Stimulated activated CD4-positive, alpha-beta T cell treated with anti-CD3 and anti-CD28 coated beads, Interleukin-15, amount 100 ng/mL, for 1 hour (primary cell): Measurements from ENCODE around the gene ERF.
A peak's percentile ranks its signal among the peaks of the same experiment; 100 is the strongest.

ENCODE experiments used
- DNase-seq, 2 donors: peaks; one replicate each; pipeline ENCODE4 v3.0.0-alpha.2; 2020; ENCODE audit warnings: low read depth in 1 of 2, low spot score in 1 of 2

Gene ERF

DNA sequence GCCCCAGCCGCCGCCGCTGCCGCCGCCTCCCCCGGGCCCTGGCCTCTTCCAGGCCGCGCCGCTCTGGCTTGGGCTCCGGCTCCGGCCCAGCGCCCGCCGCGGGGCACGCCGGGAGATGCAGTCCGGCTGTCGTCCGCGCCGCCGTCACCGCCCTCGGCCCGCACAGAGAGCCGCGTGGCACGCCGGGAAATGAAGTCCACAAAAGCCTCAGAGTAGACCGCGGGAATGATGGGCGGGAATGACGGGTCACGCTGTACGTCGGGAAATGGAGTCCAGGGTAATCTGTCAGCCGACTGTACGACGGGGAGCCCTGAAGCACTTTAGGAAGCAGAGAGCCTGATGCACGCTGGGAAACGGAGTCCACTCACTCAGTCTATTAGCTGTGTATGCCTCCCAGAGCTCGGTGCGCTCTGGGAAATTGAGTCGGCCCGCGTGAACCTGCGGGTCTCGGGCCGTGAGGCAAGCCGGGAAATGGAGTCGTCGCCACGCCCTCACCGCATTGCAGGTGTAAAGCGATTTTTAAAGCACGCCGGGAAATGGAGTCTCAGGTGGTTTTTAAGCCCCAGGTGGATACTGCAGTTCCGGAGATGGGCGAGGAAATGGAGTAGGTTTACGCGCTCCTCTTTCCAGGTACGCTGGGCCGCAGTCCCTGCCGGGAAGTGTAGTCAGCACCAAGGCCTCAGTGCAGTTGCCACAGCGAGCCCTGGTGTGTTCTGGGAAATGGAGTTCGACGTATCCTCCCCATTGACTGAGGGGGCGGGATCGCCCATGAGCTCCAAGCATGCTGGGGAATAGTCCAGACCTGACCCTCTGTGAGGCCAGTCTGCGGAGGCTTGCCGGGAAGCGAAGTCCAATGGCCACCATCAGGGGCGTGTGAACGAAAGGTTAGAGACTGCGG, 12.2 kb downstream of the ERF start, which contains the start of gene GSK3A:
TSS of gene GSK3A (minus strand) at position 91 of the 898 bp plus-strand sequence. CDS start 137 bp downstream, outside the sequence.
- DNase-seq = peak; percentile 90

- peak in 1 of 2 donors; percentile 33 for DNase-seq
These were observed 12.8 kb downstream of the ERF start for GRCh38 chr19:42242069-42242511.

GRCh38 chr19:42241279-42241678, 13.6 kb downstream of the ERF start:
- DNase-seq = no peak

DNA sequence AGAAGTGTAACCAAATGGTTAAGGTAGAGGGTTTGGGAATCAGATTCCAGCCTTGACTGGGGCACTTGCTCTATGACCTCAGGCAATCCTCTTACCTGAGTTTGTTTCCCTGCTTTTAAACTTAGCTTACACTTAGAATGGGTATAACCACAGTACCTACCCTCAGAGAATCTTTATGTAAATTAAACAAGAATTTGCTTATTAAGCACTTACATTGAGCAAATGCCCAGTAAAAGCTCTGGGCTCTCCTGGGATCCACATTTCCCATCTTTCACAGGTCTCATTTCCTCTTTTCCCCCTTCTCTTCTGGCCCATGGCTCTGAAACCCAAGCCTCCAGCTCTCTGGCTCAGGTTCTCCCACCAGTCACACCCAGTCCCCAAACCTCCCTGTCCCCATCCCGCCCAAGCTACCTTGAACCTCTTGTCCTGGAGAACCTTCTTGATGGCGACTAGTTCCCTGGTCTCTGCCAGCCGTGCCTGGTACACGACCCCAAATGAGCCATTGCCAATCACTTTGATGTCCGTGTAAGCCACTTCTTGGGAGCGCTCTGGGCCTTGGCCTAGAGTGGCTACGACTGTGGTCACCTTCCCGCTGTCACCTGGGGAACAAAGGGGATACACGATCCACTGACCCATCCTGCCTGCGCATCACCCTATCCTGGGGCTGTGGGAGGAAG, 15.2 kb downstream of the ERF start:
- no peak for DNase-seq

DNA sequence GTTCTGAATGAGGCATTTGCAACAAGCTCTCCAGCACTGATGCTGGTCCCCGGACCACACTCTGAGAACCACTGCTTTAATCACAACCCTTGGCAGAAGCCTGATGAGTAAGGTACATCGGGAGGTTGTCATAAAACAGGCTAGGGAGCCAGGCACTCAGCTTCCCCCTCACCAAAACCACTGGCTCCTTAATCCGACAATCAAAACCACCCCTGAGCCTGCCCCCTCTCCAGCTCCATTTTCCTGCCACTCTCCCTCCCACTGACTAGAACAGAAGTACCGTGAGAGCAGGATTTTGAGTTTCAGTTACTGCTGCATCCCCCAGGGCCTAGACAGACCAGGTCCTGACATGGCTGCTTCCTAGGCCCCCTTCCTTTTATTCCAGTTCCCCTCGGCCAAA, 19.7 kb downstream of the ERF start:
- DNase-seq = no peak

- no peak for DNase-seq
These were observed 20.6 kb downstream of the ERF start for GRCh38 chr19:42234364-42234763.

DNA sequence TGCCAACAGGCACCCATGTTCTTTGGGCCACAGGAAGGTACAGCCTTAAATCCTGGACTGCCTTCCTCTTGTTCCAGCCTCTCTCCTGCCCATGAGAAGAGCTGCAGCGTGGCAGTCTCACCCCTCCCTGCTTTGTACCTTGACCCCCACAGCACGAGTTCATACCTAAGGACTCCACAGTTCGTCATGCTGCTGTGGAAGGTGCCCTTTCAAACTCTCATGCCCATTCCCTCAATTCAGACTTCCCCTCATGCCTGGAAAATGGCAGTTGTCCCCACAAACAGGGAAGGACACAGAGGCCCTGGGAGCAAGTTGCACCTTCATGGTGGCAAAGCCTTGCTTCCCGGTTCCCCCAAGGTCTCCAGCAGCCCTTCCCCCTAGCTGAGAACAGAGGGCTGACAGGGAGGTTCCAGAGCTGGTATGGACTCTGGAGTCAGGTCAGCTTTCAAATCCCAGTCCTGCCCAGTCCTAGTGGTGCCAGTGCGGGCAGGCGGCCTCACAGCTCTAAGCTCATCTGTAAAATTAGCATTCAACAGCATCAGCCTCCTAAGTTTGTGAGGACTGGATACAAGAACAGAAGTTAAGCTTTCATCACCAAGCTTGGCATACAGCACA, 21.1 kb downstream of the ERF start:
- no peak for DNase-seq

DNA sequence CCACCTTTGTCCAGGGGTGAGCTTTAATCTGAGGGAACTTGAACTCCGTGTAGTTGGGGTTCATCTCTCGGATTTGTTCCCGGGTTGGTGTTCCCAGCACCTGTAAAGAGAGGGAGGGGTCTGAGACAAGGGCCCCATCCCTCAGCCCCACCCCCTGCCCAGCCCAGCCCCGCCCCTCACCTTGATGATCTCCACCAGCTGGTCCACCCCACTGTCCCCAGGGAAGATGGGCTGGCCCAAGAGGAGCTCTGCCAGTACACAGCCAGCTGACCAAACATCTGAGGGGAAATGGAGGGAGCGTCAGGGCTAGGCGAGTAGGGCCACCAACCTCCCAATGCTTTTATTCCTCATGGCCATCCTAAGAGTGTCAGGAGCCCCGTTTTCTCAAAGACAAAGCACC, 21.8 kb downstream of the ERF start:
- DNase-seq = no peak

- DNase-seq = no peak
These were observed 22.5 kb downstream of the ERF start for GRCh38 chr19:42232435-42232834.

DNA sequence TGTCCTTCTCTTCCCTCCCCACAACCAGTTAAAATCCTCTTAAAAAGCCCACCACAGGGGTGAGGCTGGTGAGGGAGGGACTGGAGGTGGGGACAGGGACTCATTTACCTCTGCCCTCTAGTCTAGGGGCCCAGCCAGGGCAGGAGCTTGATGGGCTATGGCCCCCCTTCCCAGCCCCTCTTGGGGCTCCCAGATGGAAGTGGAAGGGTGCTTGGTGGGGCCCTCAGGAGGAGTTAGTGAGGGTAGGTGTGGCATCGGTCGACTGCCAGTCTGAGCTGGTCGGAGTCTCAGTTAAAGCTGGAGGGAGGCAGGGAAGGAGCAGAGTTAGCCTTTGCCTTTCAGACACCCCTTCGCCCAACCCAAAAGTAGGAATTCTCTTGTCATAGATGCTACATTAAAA, 24.4 kb downstream of the ERF start:
- DNase-seq = no peak

DNA sequence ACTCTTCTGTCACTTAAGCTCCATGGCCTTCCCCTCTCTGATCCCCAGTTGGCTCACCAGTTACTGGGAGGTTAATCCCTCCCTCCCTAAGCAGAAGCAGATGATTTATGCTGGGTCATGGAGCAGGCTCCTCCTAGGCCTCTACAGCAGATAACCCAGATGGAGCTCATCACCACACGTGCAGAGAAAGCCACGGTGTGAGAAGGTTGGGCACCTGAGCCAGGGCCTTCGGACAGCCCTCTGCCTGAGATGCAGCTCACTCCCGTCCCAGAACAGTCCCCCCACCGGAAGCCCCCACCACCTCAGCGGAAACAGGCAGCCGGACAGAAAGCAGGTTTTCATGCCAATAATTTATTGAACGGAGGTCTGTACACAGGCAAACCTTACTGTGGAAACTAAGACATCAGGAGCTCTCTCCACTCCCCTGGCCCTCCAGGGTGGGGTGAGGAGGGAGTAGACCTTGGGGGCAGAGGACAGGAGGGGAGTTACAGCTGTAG, 25.0 kb downstream of the ERF start:
- DNase-seq = no peak

DNA sequence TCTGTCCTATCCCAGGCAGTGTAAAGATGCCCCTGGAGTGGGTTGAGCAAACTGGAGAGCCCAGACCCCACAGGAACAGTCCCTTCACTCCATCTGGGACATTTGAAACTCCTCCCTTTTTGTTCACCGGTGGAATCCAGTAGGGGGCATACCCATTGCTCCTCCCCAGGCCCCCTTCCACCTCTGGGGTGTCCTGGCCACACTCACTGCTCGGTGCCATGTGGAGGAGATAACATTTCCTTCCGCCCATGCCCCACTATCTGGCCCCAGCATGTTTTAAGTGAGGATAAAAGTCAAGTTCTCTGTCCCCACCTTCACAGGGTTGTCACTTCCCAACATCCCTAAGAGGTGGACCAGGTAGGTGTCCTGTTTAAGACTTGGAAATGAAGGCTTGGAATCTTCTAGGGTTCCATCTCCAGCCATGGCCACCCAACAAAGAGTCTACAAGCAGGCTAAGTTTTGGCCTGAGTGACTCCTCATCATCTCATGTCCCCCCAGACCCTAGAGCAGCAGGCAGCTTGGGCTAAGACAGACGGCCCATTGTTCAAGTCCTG, 25.6 kb downstream of the ERF start:
- DNase-seq = no peak

GRCh38 chr19:42228641-42229040, 26.3 kb downstream of the ERF start:
- no peak for DNase-seq

GRCh38 chr19:42226886-42227285, 28.0 kb downstream of the ERF start:
- DNase-seq = no peak

DNA sequence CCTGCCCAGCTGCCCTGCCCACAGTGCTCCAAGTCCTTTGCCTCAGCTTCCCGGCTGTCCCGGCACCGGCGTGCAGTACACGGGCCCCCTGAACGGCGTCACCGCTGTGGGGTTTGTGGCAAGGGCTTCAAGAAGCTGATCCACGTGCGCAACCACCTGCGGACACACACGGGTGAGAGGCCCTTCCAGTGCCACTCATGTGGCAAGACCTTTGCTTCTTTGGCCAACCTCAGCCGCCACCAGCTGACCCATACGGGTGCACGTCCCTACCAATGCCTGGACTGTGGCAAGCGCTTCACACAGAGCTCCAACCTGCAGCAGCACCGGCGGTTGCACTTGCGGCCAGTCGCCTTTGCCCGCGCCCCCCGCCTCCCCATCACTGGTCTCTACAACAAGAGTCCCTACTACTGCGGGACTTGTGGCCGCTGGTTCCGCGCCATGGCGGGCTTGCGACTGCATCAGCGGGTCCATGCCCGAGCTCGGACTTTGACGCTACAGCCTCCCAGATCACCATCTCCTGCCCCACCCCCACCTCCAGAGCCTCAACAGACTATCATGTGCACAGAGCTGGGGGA, 29.1 kb downstream of the ERF start:
- no peak for DNase-seq

DNA sequence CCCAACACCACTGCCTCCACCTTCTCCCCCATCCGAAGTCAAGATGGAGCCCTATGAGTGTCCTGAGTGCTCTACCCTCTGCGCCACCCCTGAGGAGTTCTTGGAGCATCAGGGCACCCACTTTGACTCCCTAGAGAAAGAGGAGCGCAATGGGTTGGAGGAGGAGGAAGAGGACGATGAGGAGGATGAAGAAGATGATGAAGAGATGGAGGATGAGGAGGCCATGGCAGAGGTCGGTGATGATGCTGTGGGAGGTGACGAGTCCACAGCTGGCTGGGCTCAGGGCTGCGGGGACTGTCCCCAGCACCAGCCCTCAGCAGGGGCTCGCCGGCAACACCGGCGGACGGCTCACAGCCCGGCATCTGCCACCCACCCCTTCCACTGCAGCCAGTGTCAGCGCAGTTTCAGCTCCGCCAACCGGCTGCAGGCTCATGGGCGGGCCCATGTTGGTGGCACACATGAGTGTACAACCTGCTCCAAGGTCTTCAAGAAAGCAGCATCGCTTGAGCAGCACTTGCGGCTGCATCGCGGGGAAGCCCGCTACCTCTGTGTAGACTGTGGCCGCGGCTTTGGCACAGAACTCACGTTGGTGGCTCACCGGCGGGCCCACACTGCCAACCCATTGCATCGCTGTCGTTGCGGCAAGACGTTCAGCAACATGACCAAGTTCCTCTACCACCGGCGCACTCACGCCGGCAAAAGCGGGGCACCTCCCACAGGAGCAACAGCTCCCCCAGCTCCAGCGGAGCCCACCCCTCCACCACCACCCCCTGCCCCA, 29.8 kb downstream of the ERF start:
- DNase-seq = no peak

DNA sequence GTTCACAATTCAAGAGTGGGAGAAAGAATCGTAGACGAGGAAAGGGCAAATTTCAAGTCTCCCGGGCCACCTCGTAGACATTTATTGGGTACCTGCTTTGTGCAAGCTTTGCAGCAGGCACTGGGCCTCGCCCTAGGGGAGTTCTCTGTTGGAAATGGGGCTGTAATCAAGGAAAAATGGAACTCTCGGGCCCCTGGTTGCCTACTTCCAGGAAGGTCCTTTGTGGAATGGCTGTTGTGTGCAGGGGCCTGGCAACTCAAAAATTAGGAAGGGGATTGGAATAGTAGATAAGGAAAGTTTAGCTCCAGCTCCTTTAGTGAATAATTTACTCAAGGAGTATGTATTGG, 34.2 kb downstream of the ERF start:
- no peak for DNase-seq

DNA sequence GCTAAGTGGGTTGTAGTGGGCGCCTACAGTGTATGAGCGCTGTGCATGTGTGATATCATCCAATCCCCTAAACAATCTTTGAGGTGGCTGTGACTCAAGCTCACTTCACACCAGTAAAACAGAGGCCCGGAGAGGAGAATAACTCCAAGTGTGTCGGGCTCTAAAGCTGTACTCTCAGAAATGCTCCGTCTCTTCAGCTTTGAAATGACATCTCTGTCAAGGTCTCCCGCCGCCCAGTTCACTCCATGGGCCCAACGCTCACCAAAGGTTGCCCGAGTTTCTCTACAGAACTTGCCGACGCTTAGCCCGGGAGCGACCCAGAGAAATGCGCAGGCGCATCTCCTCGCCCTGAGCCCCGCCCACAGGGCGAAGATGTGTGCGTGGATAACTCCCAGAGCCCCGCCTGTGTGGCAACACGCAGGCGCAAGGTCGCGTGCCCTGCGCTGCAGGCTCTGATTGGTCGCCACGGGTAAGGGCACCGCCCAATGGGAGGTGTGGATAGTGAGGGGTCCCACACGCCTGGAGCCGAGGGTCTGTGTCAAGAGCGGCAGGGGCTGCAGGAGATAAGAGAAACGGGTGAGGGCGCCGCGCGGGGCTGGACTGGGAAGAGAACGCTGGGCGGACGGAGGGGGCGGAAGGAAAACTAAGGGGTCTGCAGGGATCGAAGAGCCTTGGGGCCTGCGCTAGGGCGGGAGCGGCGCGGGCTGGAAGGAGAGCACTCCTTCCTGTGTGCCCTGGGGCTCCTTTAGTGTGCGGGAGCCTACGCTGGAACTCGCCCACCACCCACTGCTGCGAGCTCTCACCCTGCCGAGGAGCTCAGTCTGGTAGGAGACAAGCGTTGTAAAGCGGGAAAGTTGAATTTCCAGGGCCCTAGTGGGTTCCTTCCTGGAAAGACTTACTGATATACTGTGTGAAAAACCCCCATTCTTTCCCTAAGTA, 34.8 kb downstream of the ERF start, which contains the start of gene ZNF526:
TSS of gene ZNF526 (plus strand) at position 501 of the 939 bp plus-strand sequence. CDS start 4,092 bp downstream, outside the sequence.
- peak; percentile 94 to 95 for DNase-seq
